Measurements from ENCODE around the gene COL4A2.

DNA sequence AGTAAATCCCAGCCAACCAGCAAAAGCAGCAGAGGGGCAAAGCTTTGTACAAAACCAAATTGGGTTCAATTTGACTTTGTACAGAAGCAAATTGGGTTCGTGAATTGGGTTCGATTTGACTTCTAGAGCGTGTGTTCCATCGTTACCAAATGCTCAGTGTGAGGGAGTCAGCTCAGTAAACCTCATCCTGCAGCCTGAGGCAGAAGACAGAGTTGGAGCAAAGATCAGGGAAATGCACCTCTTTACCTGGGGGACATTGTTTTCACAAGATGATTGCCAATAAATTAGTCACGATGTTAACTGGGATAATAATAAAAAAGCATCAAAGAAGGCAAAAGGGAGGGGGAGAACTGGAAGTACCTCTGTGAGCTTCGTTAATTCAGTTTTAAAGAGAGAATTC lies 252.9 kb downstream of the COL4A2 start:
- no peak for TF ChIP-seq POLR2A (IDR thresholded peaks at IDR 0.05)
- TF ChIP-seq, protein P1, sequence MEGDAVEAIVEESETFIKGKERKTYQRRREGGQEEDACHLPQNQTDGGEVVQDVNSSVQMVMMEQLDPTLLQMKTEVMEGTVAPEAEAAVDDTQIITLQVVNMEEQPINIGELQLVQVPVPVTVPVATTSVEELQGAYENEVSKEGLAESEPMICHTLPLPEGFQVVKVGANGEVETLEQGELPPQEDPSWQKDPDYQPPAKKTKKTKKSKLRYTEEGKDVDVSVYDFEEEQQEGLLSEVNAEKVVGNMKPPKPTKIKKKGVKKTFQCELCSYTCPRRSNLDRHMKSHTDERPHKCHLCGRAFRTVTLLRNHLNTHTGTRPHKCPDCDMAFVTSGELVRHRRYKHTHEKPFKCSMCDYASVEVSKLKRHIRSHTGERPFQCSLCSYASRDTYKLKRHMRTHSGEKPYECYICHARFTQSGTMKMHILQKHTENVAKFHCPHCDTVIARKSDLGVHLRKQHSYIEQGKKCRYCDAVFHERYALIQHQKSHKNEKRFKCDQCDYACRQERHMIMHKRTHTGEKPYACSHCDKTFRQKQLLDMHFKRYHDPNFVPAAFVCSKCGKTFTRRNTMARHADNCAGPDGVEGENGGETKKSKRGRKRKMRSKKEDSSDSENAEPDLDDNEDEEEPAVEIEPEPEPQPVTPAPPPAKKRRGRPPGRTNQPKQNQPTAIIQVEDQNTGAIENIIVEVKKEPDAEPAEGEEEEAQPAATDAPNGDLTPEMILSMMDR (IDR thresholded peaks at IDR 0.05), result no peak
